Upper lobe of left lung (tissue), 4 donors: ENCODE data around the gene VEGFC.

ENCODE experiments used
- CTCF ChIP-seq, 6 experiments: fragments of 450-650 bp in 4 of 6; fragments of 200-600 bp in 2 of 6; sonication (generic) in 2 of 6; IDR thresholded peaks; one replicate each; pipeline ENCODE4 v1.5.1; 2016 to 2019; ENCODE audit warnings: antibody characterized with exemption in 6 of 6
- POLR2A ChIP-seq, 4 donors: fragments of 450-650 bp; IDR thresholded peaks; one replicate each; pipeline ENCODE4 v1.5.1; 2016 to 2017; ENCODE audit warnings: antibody characterized with exemption in 4 of 4, mild to moderate bottlenecking in 2 of 4
- POLR2AphosphoS5 ChIP-seq, 2 donors: sonication (generic); formaldehyde crosslinking; IDR thresholded peaks; one replicate each; pipeline ENCODE4 v1.5.1; 2017; ENCODE audit warnings: antibody characterized with exemption in 2 of 2

DNA sequence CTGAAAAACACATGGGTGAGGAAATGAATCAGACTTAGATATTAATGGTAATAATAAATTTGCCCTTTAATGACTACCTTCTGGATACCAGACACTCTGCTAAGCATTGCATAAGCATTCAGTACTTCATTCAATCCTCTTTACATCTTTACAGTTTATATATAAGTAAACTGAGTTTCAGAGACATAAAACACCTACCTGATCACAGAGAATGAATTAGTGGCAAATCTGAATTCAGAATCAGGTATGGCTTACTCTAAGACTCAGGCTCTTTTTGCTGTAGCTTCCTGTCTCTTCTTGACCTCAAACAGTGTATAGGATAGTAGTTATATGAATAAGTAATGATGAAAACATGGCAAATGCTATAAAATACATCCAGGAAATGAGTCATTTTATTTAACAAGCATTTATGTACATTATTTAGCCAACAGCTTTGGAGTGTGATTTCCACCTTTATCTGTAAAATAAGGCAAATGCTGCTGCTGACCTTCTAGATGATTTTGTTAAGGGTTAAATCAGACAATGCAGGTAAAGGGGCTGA is 83.9 kb downstream of the VEGFC start:
- TF ChIP-seq POLR2AphosphoS5 (IDR thresholded peaks at IDR 0.05) (no peak), CTCF (IDR thresholded peaks at IDR 0.05) (no peak), POLR2A (IDR thresholded peaks at IDR 0.05) (no peak)
